HL-60 (cell line): ENCODE measurements around the gene RHBDL1.

Experiments
- DNase-seq, 2 experiments: peaks; one replicate each; pipeline ENCODE4 v3.0.0-alpha.2; 2010 to 2020; ENCODE audit warnings: low read depth in 1 of 2, low spot score in 1 of 2
- H3K27ac ChIP-seq: fragments of 250-450 bp; sonication (Bioruptor Pico); replicated peaks from 2 replicates; pipeline ENCODE4 v1.5.1; 2020; ENCODE audit warnings: mild to moderate bottlenecking, moderate library complexity
- H3K27me3 ChIP-seq: fragments of 250-450 bp; sonication (Bioruptor Pico); 2 replicates; pipeline ENCODE4 v1.5.1; 2021; ENCODE audit warnings: mild to moderate bottlenecking, moderate library complexity; ENCODE audit not compliant: insufficient read depth, poor library complexity, severe bottlenecking
- H3K4me3 ChIP-seq: replicated peaks from 2 replicates; pipeline ENCODE4 v1.5.1; 2011; ENCODE audit warnings: mild to moderate bottlenecking, control low read depth, low read length; ENCODE audit not compliant: insufficient read depth
- CTCF ChIP-seq: IDR thresholded peaks from one replicate; pipeline ENCODE4 v1.5.1; 2011; ENCODE audit warnings: low read length, control low read depth, inconsistent platforms; ENCODE audit not compliant: insufficient read depth
- GABPA ChIP-seq: IDR thresholded peaks from 2 replicates; pipeline ENCODE4 v1.6.1; 2012; ENCODE audit warnings: low read depth
- POLR2AphosphoS5 ChIP-seq: IDR thresholded peaks from 2 replicates; pipeline ENCODE4 v1.6.1; 2012; ENCODE audit warnings: low read depth
- REST ChIP-seq: IDR thresholded peaks from 2 replicates; pipeline ENCODE4 v1.6.1; 2012; ENCODE audit warnings: low read depth; ENCODE audit not compliant: insufficient replicate concordance
- SPI1 ChIP-seq: IDR thresholded peaks from 2 replicates; pipeline ENCODE4 v1.6.1; 2012; ENCODE audit warnings: low read depth, mild to moderate bottlenecking, borderline replicate concordance

RHBDL1 gene

GRCh38 chr16:635573-636205 lies 39.8 kb upstream of the RHBDL1 start:
- peak overlapping the region; percentile 72 for H3K4me3 ChIP-seq
- TF ChIP-seq REST (no peak), SPI1 (no peak), CTCF (no peak), GABPA (no peak), POLR2AphosphoS5 (no peak)
- H3K27me3 ChIP-seq: no peaks in the 10 kb centered on the region
- peak overlapping the region; percentile 85 for H3K27ac ChIP-seq
- DNase-seq: no peak

GRCh38 chr16:636206-637080 lies 39.0 kb upstream of the RHBDL1 start, which contains the start of gene METTL26:
METTL26 (minus strand) TSS chr16:636305; CDS start chr16:636290, 15 bp downstream.
- Histone ChIP-seq H3K27ac (peak within 1 kb of the TSS; percentile 85), H3K27me3 (no peaks in the 10 kb centered on the region), H3K4me3 (peak within 1 kb of the TSS; percentile 72)
- TF ChIP-seq POLR2AphosphoS5 (peak; percentile 61; the same call in 1 of the 2 replicates), GABPA (peak; percentile 10; the same call in 1 of the 2 replicates), SPI1 (peak; percentile 20; the same call in 1 of the 2 replicates), REST (no peak)
- DNase-seq: peak; percentile 95 to 96

GRCh38 chr16:637081-638018 lies 38.1 kb upstream of the RHBDL1 start:
- peak overlapping the region; percentile 85 for H3K27ac ChIP-seq
- no peaks in the 10 kb centered on the region for H3K27me3 ChIP-seq
- H3K4me3 ChIP-seq: peak overlapping the region; percentile 72
- peak; percentile 68 to 84 for DNase-seq
- TF ChIP-seq REST (no peak), GABPA (no peak), SPI1 (no peak), CTCF (no peak), POLR2AphosphoS5 (no peak)
